Panc1 (cell line): ENCODE data around the gene TAP2.

Experiments
- POLR2AphosphoS5 ChIP-seq: IDR thresholded peaks from 2 replicates; pipeline ENCODE4 v1.6.1; 2012; ENCODE audit warnings: mild to moderate bottlenecking, low read depth, low read length, moderate library complexity
- TF ChIP-seq, protein P1 (sequence below): fragments of 450-650 bp; IDR thresholded peaks from 2 replicates; pipeline ENCODE4 v1.5.1; 2017; ENCODE audit warnings: mild to moderate bottlenecking
- TF ChIP-seq, protein P2 (sequence below), 2 experiments: IDR thresholded peaks; 2 replicates each; pipeline ENCODE4 v1.6.1; 2011 to 2012; ENCODE audit warnings: low read depth in 2 of 2, control low read depth in 1 of 2, low read length in 1 of 2, mild to moderate bottlenecking in 1 of 2, moderate library complexity in 1 of 2; ENCODE audit not compliant: insufficient read depth in 1 of 2

DNA sequence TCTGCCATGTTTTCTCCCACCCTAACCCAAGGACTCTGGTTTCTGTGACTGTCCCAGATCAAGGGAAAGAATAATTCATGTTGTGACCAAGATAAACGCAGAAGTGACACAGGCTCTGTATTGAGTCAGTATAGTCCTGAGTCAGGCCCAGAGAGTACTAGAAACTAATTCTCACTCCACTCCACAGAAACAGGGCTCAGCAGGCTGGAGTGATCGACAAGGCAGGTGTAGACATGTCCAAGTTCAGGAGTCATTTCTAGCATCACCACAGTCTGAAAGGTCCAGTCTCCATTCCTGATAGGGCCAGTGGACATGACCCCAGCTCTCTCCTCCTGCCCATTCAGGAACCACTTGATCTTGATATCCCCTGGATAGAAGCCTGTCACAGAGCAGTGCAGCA is 24.4 kb downstream of the TAP2 start:
- TF ChIP-seq, protein P1, sequence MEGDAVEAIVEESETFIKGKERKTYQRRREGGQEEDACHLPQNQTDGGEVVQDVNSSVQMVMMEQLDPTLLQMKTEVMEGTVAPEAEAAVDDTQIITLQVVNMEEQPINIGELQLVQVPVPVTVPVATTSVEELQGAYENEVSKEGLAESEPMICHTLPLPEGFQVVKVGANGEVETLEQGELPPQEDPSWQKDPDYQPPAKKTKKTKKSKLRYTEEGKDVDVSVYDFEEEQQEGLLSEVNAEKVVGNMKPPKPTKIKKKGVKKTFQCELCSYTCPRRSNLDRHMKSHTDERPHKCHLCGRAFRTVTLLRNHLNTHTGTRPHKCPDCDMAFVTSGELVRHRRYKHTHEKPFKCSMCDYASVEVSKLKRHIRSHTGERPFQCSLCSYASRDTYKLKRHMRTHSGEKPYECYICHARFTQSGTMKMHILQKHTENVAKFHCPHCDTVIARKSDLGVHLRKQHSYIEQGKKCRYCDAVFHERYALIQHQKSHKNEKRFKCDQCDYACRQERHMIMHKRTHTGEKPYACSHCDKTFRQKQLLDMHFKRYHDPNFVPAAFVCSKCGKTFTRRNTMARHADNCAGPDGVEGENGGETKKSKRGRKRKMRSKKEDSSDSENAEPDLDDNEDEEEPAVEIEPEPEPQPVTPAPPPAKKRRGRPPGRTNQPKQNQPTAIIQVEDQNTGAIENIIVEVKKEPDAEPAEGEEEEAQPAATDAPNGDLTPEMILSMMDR, result no peak
- TF ChIP-seq POLR2AphosphoS5, result no peak
- TF ChIP-seq, protein P2, sequence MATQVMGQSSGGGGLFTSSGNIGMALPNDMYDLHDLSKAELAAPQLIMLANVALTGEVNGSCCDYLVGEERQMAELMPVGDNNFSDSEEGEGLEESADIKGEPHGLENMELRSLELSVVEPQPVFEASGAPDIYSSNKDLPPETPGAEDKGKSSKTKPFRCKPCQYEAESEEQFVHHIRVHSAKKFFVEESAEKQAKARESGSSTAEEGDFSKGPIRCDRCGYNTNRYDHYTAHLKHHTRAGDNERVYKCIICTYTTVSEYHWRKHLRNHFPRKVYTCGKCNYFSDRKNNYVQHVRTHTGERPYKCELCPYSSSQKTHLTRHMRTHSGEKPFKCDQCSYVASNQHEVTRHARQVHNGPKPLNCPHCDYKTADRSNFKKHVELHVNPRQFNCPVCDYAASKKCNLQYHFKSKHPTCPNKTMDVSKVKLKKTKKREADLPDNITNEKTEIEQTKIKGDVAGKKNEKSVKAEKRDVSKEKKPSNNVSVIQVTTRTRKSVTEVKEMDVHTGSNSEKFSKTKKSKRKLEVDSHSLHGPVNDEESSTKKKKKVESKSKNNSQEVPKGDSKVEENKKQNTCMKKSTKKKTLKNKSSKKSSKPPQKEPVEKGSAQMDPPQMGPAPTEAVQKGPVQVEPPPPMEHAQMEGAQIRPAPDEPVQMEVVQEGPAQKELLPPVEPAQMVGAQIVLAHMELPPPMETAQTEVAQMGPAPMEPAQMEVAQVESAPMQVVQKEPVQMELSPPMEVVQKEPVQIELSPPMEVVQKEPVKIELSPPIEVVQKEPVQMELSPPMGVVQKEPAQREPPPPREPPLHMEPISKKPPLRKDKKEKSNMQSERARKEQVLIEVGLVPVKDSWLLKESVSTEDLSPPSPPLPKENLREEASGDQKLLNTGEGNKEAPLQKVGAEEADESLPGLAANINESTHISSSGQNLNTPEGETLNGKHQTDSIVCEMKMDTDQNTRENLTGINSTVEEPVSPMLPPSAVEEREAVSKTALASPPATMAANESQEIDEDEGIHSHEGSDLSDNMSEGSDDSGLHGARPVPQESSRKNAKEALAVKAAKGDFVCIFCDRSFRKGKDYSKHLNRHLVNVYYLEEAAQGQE (IDR thresholded peaks at IDR 0.05; ENCODE audit: insufficient read depth in 1 of 2, low read depth in 2 of 2, low read length in 1 of 2), result no peak
